H7 (cell line): ENCODE measurements around the gene UBE2N. TPM values are rescaled to one million over a fixed set of nuclear protein-coding genes. Genes with fewer than 3 reads are reported as not detected.
"Not testable (repeated sequence)": the region's sequence is repeated elsewhere in the genome, so short reads cannot be mapped to it uniquely, and the experiment has no call there.

Experiments used
- DNase-seq: peaks from one replicate; pipeline ENCODE4 v3.0.0; 2012
- H3K27me3 ChIP-seq: 2 replicates; pipeline ENCODE4 v1.6.0; 2011; ENCODE audit warnings: mild to moderate bottlenecking, low read length; ENCODE audit not compliant: control insufficient read depth, insufficient read depth
- H3K36me3 ChIP-seq: replicated peaks from 2 replicates; pipeline ENCODE4 v1.5.1; 2011; ENCODE audit warnings: low read length; ENCODE audit not compliant: control insufficient read depth, insufficient read depth
- H3K4me3 ChIP-seq: 2 replicates; pipeline ENCODE4 v1.5.1; 2011; ENCODE audit warnings: low read depth, mild to moderate bottlenecking, control low read depth, low read length, moderate library complexity; ENCODE audit not compliant: insufficient read depth
- total RNA-seq: library from RNA; depleted of rRNA; stranded (reverse); fragments of >200 nt; shearing (Covaris generic); gene quantifications from 2 replicates; pipeline ENCODE4 v1.2.3, GENCODE V29; 2014

The UBE2N gene
- total RNA-seq, 1 experiment from 2014 or later, result 342 TPM

- Histone ChIP-seq H3K36me3 (peaks cover 5% of the 10 kb centered on the region), H3K27me3 (no peaks in the 10 kb centered on the region), H3K4me3 (no peak overlapping the region)
- DNase-seq, result no peak
These were observed 32.9 kb downstream of the UBE2N start for GRCh38 chr12:93408813-93409212.

GRCh38 chr12:93407963-93408283, 33.8 kb downstream of the UBE2N start:
- DNase-seq, result no peak
- Histone ChIP-seq H3K27me3 (no peaks in the 10 kb centered on the region), H3K36me3 (peaks cover 5% of the 10 kb centered on the region), H3K4me3 (no peak overlapping the region)

DNA sequence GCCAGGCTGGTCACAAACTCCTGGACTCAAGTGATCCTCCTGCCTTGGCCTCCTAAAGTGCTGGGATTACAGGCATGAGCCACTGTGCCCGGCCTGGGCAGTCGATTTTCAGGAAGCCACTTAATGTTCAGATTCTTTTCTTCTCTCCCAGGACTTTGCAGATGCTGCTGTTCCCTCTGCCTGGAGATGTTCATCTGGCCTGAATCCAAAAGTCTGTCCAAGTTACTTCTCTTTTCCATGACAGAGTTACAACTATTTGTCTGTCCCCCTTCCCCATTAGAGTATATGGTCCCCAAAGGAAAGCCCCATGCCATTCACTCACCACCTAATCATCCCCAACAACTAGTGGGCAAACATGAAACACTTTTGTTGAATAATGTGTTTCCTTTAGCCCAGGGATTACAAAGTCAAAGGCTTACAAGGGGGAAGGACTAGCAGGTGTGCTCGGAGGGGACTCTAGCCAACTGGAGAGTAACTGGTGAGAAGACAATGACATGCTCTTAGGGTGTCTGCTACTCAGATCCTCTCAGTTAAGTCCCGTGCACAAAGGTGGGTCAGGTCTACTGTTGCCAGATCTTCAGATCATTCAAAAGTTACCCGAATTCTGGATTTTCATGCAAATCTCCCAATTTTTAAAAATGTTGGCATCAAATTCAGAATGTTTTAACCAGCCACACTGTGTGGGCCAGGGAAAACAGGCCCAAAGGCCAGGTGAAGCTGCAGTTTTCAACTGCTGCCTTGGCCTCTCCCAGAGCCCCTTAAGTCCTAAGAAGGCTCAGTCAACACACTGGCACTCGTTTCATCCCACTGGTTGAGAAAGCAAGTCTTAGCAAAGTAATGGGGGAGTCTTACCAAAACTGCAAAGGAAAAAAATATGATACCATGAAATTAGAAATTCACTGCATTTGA, 34.4 kb downstream of the UBE2N start:
- no peak for DNase-seq

DNA sequence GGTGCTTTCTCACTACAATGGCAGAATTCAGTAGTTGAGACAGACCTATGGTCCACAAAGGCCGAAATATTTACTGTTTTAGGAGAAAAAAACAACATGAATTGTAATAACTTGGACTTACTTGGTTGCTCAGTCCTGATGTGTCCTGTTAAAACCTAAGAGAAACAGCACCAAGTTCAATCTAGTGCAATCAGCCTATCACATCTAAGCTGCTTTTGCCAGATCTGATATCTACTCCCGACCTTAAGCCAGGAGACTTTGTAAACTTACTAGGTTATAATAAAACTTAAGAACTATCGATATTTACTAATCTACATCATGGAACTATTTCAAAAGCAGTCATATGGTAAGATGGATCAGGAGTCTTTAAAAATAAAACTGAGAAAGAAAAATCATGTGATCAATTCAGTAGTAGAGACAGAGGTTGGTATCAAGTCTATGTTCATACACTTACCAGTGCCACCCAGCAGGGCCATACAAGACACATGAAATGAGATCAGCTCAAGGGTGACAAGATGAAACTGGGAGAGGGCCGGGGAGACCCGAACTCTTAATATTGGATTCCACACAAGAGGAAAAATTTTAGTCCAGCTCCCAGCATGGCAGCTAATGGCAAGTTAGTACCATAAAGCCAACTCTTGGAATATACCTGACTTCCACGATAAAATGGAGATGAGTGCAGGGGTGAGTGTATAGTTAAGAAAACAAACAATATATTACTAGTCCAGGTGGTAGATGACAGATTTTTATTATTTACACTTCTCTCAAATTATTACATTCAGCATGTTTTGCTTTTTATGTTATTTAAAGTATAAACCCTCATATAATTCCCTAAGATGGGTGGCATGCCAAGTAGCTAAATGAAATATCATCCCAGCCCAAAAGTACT, 36.5 kb downstream of the UBE2N start:
- peaks cover 3% of the 10 kb centered on the region for H3K36me3 ChIP-seq
- H3K4me3 ChIP-seq, result no peak overlapping the region
- no peaks in the 10 kb centered on the region for H3K27me3 ChIP-seq
- no peak for DNase-seq

More for the DNA sequence above, 34.4 kb downstream of the UBE2N start:
- Histone ChIP-seq H3K4me3 (no peak overlapping the region), H3K36me3 (peaks cover 5% of the 10 kb centered on the region), H3K27me3 (no peaks in the 10 kb centered on the region)

- Histone ChIP-seq H3K4me3 (no peak overlapping the region), H3K27me3 (no peaks in the 10 kb centered on the region), H3K36me3 (no peaks in the 10 kb centered on the region; the same call in none of the 2 replicates)
- no peak for DNase-seq
These were observed 37.6 kb downstream of the UBE2N start for GRCh38 chr12:93403988-93404803.

DNA sequence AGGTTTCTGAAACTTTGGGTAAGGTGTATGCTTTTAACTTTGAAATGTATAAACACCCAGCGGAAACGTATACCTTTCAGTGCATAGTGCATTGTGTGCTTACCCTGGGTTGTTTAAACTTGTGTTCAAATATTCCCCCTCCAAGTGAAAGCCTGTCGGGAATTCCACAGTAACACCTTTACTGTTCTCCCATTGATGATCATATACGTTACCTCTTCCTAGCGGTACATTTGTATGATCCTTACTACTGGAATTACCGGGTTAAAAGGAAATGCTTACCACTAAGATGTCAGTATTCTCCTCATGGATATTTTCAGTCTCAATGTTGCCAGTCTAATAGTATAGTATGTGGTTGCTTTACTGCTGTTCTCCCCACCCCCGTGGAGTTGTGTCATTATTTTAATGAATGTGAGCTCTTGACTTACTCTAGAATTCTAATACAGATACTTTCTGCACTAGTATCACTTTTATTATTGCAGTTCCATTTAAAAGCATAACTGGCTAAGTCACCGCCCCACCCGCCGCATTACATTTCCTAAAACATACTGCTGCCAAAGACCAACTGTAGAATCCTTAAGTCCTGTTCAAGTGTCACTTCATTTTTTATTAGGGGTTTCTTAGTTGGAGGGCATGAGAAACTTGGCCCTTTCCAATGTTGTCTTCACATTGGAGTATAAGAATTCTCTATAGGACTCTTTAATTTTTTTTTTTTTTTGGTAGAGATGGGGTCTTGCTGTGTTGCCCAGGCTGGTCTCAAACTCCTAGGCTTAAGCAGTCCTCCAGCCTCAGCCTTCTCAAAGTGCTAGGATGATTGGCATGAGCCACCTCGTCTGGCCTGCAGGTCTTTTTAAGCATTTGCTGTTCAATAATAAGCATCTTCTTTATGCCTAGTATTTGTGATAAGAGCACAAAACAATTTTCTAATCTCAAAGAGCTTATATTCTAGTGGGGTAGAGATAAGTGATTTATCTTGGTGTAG, 39.1 kb downstream of the UBE2N start:
- H3K4me3 ChIP-seq, result no peak overlapping the region
- peaks cover 3% of the 10 kb centered on the region for H3K36me3 ChIP-seq
- DNase-seq, result no peak
- H3K27me3 ChIP-seq, result no peaks in the 10 kb centered on the region

GRCh38 chr12:93399183-93399863, 42.4 kb downstream of the UBE2N start:
- H3K4me3 ChIP-seq, H3K27me3 ChIP-seq, DNase-seq, H3K36me3 ChIP-seq: not testable (repeated sequence)

GRCh38 chr12:93397412-93397811, 44.3 kb downstream of the UBE2N start:
- no peak for DNase-seq
- Histone ChIP-seq H3K4me3 (no peak overlapping the region), H3K36me3 (peaks cover 9% of the 10 kb centered on the region), H3K27me3 (no peaks in the 10 kb centered on the region)

GRCh38 chr12:93393425-93393824, 48.3 kb downstream of the UBE2N start:
- no peak for DNase-seq
- H3K27me3 ChIP-seq, result no peaks in the 10 kb centered on the region
- no peak overlapping the region for H3K4me3 ChIP-seq
- H3K36me3 ChIP-seq, result peaks cover 9% of the 10 kb centered on the region

DNA sequence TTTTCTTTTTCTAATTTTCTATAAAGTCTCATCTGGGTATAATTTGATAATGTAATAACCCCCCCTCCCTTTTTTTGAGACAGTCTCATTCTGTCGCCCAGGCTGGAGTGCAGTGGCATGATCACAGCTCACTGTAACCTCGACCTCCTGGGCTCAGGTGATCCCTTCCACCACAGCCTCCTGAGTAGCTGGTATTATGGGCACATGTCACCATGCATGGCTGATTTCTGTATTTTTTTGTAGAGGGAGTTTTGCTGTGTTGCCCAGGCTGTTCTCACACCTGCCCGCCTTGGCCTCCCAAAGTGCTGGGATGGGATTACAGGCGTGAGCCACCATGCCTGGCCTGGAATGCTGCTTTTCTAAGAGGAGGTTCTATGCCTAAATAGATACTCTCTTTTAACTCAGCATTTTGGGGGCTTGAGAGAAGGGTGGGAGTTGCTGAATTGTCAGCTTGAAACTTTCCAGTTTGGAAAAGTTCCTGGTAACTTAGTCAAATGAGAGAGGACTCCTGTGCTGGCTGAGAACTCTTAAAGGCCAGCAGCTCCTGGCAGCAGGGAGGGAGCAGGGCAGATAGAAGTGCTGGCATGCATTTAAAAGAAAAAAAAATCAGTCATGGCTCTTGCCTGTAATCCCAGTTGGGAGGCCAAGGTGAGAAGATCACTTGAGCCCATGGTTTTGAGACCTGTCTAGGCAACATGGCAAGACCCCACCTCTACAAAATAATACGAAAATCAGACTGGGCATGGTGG, 51.0 kb downstream of the UBE2N start:
- no peak for DNase-seq
- no peaks in the 10 kb centered on the region for H3K27me3 ChIP-seq
- H3K4me3 ChIP-seq, result no peak overlapping the region
- peaks cover 4% of the 10 kb centered on the region; the same call in 1 of the 2 replicates for H3K36me3 ChIP-seq

DNA sequence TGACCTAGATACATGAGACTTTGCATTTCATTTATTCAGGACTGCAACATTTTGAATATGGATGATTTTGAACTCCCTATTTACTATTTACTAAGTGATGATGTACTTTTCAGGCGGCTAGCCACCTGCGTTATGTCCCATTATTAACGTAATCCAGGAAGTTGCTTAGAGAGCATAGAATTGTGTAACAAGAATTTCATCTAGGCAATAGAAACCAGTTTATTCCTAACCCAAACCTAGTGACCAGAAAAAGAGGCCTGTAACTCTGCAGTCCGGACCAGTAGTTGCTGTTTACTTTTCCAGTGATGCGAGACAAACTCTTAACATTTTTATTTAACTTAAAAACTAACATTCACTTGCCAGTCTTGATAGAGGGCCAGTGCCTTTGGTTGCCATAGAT, 51.7 kb downstream of the UBE2N start:
- Histone ChIP-seq H3K4me3 (no peak overlapping the region), H3K36me3 (peaks cover 4% of the 10 kb centered on the region; the same call in 1 of the 2 replicates), H3K27me3 (no peaks in the 10 kb centered on the region)
- no peak for DNase-seq

- Histone ChIP-seq H3K36me3 (peaks cover 4% of the 10 kb centered on the region; the same call in 1 of the 2 replicates), H3K4me3 (no peak overlapping the region), H3K27me3 (no peaks in the 10 kb centered on the region)
- no peak for DNase-seq
These were observed 54.0 kb downstream of the UBE2N start for GRCh38 chr12:93387780-93388179.
